Prostate gland (tissue), 2 donors: ENCODE data around the gene UBA5. TPM values are rescaled to one million over a fixed set of nuclear protein-coding genes. Genes with fewer than 3 reads are reported as not detected.

Experiments
- DNase-seq: peaks from one replicate; pipeline ENCODE4 v3.0.0-alpha.2; 2019; ENCODE audit warnings: low spot score
- H3K27ac ChIP-seq, 2 donors: fragments of 200-600 bp; sonication (generic); 2 replicates each; pipeline ENCODE4 v1.5.1; 2017 to 2019
- H3K27me3 ChIP-seq: fragments of 200-600 bp; sonication (generic); replicated peaks from 2 replicates; pipeline ENCODE4 v1.5.1; 2019; ENCODE audit not compliant: insufficient read depth
- H3K36me3 ChIP-seq, 2 donors: fragments of 200-600 bp; sonication (generic); 1 replicate in 1 of 2; 2 replicates in 1 of 2; pipeline versions ENCODE4 v1.5.1 to v1.8.1; 2017 to 2019
- H3K4me1 ChIP-seq: fragments of 200-600 bp; sonication (generic); replicated peaks from 2 replicates; pipeline ENCODE4 v1.5.1; 2019
- H3K4me3 ChIP-seq, 2 donors: fragments of 200-600 bp; sonication (generic); 2 replicates each; pipeline ENCODE4 v1.5.1; 2017 to 2019
- H3K9me3 ChIP-seq: fragments of 200-600 bp; sonication (generic); 2 replicates; pipeline ENCODE4 v1.5.1; 2017
- CTCF ChIP-seq, 4 experiments: fragments of 200-600 bp in 2 of 4; fragments of 450-650 bp in 2 of 4; sonication (generic) in 2 of 4; IDR thresholded peaks; 1 replicate in 3 of 4; 2 replicates in 1 of 4; pipeline ENCODE4 v1.5.1; 2016 to 2019; ENCODE audit warnings: antibody characterized with exemption in 4 of 4, mild to moderate bottlenecking in 2 of 4, moderate library complexity in 2 of 4
- POLR2A ChIP-seq: fragments of 450-650 bp; IDR thresholded peaks from one replicate; pipeline ENCODE4 v1.6.1; 2016; ENCODE audit warnings: antibody characterized with exemption, mild to moderate bottlenecking
- POLR2AphosphoS5 ChIP-seq: sonication (generic); formaldehyde crosslinking; IDR thresholded peaks from one replicate; pipeline ENCODE4 v1.6.1; 2017; ENCODE audit warnings: antibody characterized with exemption
- WGBS: methylation state at CpG from one replicate; pipeline ENCODE4 v1.1.5; 2018; 5-methylcytosine and 5-hydroxymethylcytosine counted together
- intact Hi-C: fragments of 100-400 bp; cut with DNase I; formaldehyde crosslinking; loops from one replicate; pipeline ENCODE4 v1.14.2; 2022
- total RNA-seq, 2 donors: library from RNA; depleted of rRNA; stranded (reverse); fragments of >200 nt; gene quantifications; one replicate each; pipeline ENCODE4 v1.1.0, GENCODE V29; 2016

The UBA5 gene
- total RNA-seq, 2 donors from 2014 or later: 37.5 to 48.4 TPM

- peaks cover 0 to 5% of the 10 kb centered on the region in 2 donors for H3K36me3 ChIP-seq
- H3K27ac ChIP-seq: no peak overlapping the region
- intact Hi-C loops: no loop called here
- no peaks in the 10 kb centered on the region for H3K27me3 ChIP-seq
- H3K4me1 ChIP-seq: no peaks in the 10 kb centered on the region
- WGBS: 93% methylated on average over 2 of the region's 2 CpGs
- H3K9me3 ChIP-seq: no peaks in the 10 kb centered on the region
- DNase-seq: no peak
- TF ChIP-seq POLR2A (no peak), POLR2AphosphoS5 (no peak), CTCF (IDR thresholded peaks at IDR 0.05) (no peak)
- H3K4me3 ChIP-seq: no peak overlapping the region
Measured at GRCh38 chr3:132703733-132704132, 43.6 kb downstream of the UBA5 start.

- WGBS: 90% methylated on average over 5 of the region's 5 CpGs
Measured at GRCh38 chr3:132709761-132710160, 49.6 kb downstream of the UBA5 start.

GRCh38 chr3:132710311-132710710, 50.2 kb downstream of the UBA5 start:
- TF ChIP-seq CTCF (IDR thresholded peaks at IDR 0.05): no peak
- no peak for TF ChIP-seq POLR2A
- no peak for TF ChIP-seq POLR2AphosphoS5
- Histone ChIP-seq H3K36me3 (no peaks in the 10 kb centered on the region), H3K27ac (no peak overlapping the region), H3K27me3 (no peaks in the 10 kb centered on the region), H3K9me3 (no peaks in the 10 kb centered on the region), H3K4me1 (no peaks in the 10 kb centered on the region), H3K4me3 (no peak overlapping the region)
- intact Hi-C loops: no loop called here
- DNase-seq: no peak
- WGBS: 91% methylated on average over 6 of the region's 6 CpGs

More at GRCh38 chr3:132709761-132710160, 49.6 kb downstream of the UBA5 start:
- H3K27me3 ChIP-seq: no peaks in the 10 kb centered on the region
- TF ChIP-seq POLR2A (no peak), POLR2AphosphoS5 (no peak), CTCF (IDR thresholded peaks at IDR 0.05) (no peak)
- no peak for DNase-seq
- intact Hi-C loops: no loop called here
- no peak overlapping the region for H3K4me3 ChIP-seq
- no peaks in the 10 kb centered on the region for H3K4me1 ChIP-seq
- no peaks in the 10 kb centered on the region for H3K9me3 ChIP-seq
- no peak overlapping the region for H3K27ac ChIP-seq
- no peaks in the 10 kb centered on the region for H3K36me3 ChIP-seq

DNA sequence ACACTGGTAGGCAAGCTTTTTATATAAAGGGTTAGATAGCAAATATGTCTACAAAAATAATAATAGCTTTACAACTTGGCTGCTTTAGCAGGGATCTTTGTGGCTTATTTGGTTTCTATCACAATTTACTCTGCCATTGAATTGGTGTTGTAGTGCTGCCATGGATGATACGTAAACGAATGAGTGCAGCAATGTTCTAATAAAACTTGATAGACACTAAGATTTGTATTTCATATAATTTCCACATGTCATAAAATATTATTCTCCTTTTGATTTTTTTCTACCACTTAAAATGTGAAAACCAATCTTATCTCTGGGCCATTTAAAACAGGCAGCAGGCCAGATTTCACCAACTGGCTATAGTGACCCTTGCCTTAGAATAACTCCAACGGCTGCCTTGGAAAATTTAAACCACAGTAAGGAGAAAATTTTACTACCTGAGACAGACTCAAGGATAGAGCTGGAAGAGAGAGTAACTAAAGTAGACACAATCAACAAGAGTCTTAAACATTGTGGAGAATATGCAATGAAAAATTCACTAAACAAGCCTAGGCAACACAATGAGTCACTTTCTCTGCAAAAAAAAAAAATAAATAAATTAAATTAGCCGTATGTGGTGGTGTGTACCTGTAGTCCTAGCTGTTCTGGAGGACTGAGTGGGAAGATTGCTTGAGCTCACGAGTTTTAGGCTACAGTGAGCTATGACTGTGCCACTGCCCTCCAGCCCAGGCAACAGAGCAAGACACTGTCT, 54.0 kb downstream of the UBA5 start:
- H3K27ac ChIP-seq: no peak overlapping the region
- no peaks in the 10 kb centered on the region for H3K36me3 ChIP-seq
- WGBS: 69% methylated on average over 5 of the region's 5 CpGs
- TF ChIP-seq CTCF (IDR thresholded peaks at IDR 0.05): no peak
- no peak for TF ChIP-seq POLR2A
- TF ChIP-seq POLR2AphosphoS5: no peak
- intact Hi-C loops: no loop called here
- H3K27me3 ChIP-seq: no peaks in the 10 kb centered on the region
- H3K4me3 ChIP-seq: no peak overlapping the region
- H3K4me1 ChIP-seq: peaks cover 2% of the 10 kb centered on the region
- no peaks in the 10 kb centered on the region for H3K9me3 ChIP-seq
- DNase-seq: no peak

DNA sequence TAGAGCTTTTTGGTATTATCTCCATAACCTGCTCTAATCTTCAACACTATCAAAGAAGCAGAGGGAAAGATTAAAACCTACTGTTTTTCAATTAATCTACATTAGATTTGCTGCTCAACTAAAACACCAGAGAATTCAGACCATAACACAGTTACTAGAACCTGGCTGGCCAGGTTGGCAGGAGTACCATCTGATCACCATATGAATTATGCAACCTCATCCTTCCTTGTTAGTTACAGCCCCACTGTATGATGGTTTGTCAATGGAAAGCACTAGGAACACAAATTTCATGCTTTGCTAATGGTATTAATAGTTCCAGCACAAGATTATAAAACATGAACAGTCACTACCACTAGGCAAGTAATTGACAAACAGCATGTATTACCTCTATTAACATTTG, 56.2 kb downstream of the UBA5 start:
- no peaks in the 10 kb centered on the region for H3K36me3 ChIP-seq
- DNase-seq: no peak
- TF ChIP-seq POLR2A: no peak
- TF ChIP-seq POLR2AphosphoS5: no peak
- TF ChIP-seq CTCF (IDR thresholded peaks at IDR 0.05): no peak
- no peak overlapping the region for H3K27ac ChIP-seq
- no peaks in the 10 kb centered on the region for H3K9me3 ChIP-seq
- no peak overlapping the region for H3K4me3 ChIP-seq
- H3K27me3 ChIP-seq: no peaks in the 10 kb centered on the region
- intact Hi-C loops: no loop called here
- peaks cover 12% of the 10 kb centered on the region for H3K4me1 ChIP-seq
